ACC112 (cell line): ENCODE data around the gene ABCA10.

Source experiments
- H2AFZ ChIP-seq: fragments of 200-600 bp; sonication (generic); one replicate; pipeline ENCODE4 v1.6.0; 2017; ENCODE audit warnings: antibody characterized with exemption, low read length; ENCODE audit not compliant: unreplicated experiment
- H3K27ac ChIP-seq: fragments of 200-600 bp; sonication (generic); 2 replicates; pipeline ENCODE4 v1.5.1; 2014; ENCODE audit warnings: low read depth, mild to moderate bottlenecking, antibody characterized with exemption, low read length, moderate library complexity
- H3K27me3 ChIP-seq: fragments of 200-600 bp; sonication (generic); 2 replicates; pipeline ENCODE4 v1.6.1; 2014; ENCODE audit warnings: mild to moderate bottlenecking, antibody characterized with exemption, low read length, moderate library complexity, mixed read lengths; ENCODE audit not compliant: insufficient read depth
- H3K36me3 ChIP-seq: fragments of 200-600 bp; sonication (generic); 2 replicates; pipeline ENCODE4 v1.6.1; 2016; ENCODE audit warnings: mild to moderate bottlenecking, antibody characterized with exemption, low read length, moderate library complexity, mixed read lengths; ENCODE audit not compliant: insufficient read depth
- H3K4me1 ChIP-seq: fragments of 200-600 bp; sonication (generic); one replicate; pipeline ENCODE4 v1.6.1; 2016; ENCODE audit warnings: low read length, mixed read lengths; ENCODE audit not compliant: insufficient read depth, unreplicated experiment, control insufficient read depth
- H3K4me3 ChIP-seq: fragments of 200-600 bp; sonication (generic); 2 replicates; pipeline ENCODE4 v1.5.1; 2014; ENCODE audit warnings: mild to moderate bottlenecking, low read depth, low read length
- H3K79me2 ChIP-seq: fragments of 200-600 bp; sonication (generic); one replicate; pipeline ENCODE4 v1.6.0; 2016; ENCODE audit warnings: low read length; ENCODE audit not compliant: control insufficient read depth, unreplicated experiment, insufficient read depth

Gene ABCA10

DNA sequence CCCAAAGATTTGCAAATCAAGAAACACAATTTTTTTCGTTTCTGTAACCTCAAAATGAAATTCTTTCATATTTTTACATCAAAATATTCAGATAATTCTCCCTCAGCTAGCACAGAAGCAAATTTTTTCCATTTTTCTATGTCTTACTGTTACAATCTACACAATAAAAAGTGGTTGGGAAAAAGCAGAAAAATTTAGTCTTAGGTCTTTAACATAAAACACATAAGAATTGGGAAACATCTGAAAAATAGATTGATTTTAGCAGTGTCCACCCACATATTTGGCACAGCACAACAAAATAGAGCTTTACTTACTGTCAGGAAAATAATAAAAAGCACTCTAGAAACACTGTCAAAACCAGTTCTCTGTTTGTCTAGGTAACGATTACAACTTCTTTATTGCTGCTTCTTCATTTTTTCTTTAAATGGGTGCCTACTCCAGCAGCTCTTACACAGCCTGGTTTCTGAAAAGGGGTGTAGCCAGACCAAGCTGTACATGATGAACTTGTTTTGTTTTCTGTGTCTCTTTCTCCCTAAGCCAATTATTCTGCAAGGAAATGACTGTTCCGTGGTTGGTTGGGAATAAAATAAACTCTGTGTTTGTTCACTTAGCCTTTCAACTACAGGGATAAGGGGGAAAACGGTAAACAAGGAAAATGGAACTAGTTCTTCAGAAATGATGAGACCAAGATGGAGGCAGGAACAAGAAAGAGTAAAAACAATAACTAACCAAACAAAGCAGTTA, 87.0 kb downstream of the ABCA10 start, which contains the start of gene ABCA6:
ABCA6 (minus strand) TSS at position 465 of the 744 bp plus-strand sequence. CDS start 1,192 bp downstream, outside the sequence.
- Histone ChIP-seq H3K27ac (peak within 1 kb of the TSS; percentile 70), H2AFZ (peak within 1 kb of the TSS; percentile 80), H3K27me3 (no peaks in the 10 kb centered on the region), H3K79me2 (no peaks in the 10 kb centered on the region), H3K4me3 (peak within 1 kb of the TSS; percentile 73), H3K36me3 (peaks cover 4% of the 10 kb centered on the region), H3K4me1 (peaks cover 23% of the 10 kb centered on the region)

DNA sequence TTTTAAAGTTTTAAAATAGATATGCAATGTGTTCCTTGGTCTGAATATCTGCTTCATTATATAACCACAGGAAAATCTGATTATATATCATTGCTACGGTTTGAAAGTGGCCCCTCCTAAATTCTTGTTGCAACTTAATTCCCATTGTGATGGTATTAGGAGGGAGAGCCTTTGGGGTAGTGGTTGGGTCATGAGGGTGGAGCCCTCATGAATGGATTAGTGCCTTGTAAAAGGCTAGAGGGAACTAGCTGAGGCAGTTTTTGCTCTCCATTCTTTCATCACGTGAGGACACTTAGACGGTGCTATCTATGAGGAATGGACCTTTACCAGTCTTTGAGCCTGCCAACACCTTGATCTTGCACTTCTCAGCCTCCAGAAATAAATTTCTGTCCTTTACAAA, 94.5 kb downstream of the ABCA10 start:
- no peaks in the 10 kb centered on the region for H3K79me2 ChIP-seq
- no peak overlapping the region for H3K4me3 ChIP-seq
- H2AFZ ChIP-seq: no peak overlapping the region
- H3K27me3 ChIP-seq: no peaks in the 10 kb centered on the region
- H3K27ac ChIP-seq: no peak overlapping the region
- H3K4me1 ChIP-seq: no peaks in the 10 kb centered on the region
- H3K36me3 ChIP-seq: peaks cover 18% of the 10 kb centered on the region

DNA sequence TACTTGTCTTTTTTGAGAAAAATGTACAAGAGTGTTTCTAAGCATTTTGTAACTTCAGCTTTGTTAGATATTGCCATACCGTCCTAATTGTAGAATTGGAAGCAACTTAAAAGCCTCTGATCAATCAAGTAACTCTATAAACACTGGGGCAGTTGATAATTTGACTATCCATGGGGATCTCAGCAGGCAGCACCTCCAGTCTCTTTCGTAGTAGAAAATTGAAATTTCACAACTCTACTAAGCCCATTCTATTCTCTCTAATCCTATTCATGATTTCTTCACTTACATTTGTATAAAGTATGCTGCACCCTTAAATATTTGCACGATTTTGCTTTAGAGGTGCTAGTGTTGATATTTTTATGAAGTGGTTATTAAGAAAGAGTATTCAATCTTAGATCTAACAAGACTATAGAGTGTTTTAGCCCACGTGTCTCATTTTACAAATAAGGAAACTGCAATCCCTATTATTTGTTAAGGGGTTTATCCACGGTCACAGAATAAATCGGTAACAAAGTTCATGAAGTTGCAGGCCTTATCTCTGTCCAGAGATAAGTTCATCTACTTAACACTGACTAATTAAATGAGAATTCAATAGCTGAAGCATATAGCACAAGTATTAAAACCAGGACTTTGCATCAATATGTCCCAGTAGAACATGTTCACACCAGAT, 97.9 kb downstream of the ABCA10 start:
- Histone ChIP-seq H3K36me3 (peaks cover 7% of the 10 kb centered on the region), H3K79me2 (no peaks in the 10 kb centered on the region), H3K27ac (no peak overlapping the region), H2AFZ (no peak overlapping the region), H3K4me3 (no peak overlapping the region), H3K4me1 (no peaks in the 10 kb centered on the region), H3K27me3 (no peaks in the 10 kb centered on the region)

DNA sequence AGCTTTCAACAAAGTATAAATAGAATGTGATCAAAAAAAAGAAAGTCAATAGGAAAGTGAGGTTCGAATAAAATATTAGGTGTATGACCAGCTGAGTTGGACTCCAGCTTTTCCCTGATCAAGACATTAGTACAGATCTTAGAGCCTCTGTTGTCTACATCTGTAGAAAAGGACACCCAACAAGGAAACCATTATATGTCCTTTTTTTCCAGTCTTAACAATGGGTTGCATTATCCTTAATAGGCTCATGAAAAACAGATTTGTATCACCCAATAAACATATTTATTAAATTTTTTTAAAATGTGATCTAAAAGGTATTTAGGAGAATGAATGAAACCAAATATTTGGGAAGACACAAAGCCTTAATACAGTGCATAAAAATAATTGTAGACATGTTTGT, 105.0 kb downstream of the ABCA10 start:
- no peak overlapping the region for H3K4me3 ChIP-seq

DNA sequence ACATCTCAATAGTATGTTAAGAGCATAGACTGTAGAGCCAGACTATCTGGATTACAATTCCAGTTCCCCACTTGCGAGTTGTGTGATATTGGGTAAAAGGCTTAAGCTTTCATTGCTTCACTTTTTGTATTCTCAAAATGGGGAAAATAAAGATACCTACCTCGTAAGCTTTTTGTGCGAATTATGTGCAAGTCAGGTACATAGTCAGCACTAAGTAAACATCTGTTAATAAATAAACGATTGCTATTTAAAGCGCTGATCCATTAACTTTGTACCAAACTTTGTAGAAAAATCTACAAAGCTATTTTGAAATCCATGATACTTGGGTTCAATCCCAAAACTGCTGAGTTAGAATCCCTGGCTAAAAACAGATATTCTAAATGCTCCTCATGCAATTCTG, 106.6 kb downstream of the ABCA10 start:
- H3K27ac ChIP-seq: no peak overlapping the region
- no peaks in the 10 kb centered on the region for H3K27me3 ChIP-seq
- no peak overlapping the region for H3K4me3 ChIP-seq
- no peak overlapping the region for H2AFZ ChIP-seq
- no peaks in the 10 kb centered on the region; the same call in 1 of the 2 replicates for H3K36me3 ChIP-seq
- no peaks in the 10 kb centered on the region for H3K4me1 ChIP-seq
- H3K79me2 ChIP-seq: no peaks in the 10 kb centered on the region

More for the DNA sequence above, 105.0 kb downstream of the ABCA10 start:
- no peak overlapping the region for H3K27ac ChIP-seq
- no peak overlapping the region for H2AFZ ChIP-seq
- H3K27me3 ChIP-seq: no peaks in the 10 kb centered on the region
- no peaks in the 10 kb centered on the region for H3K79me2 ChIP-seq
- no peaks in the 10 kb centered on the region; the same call in 1 of the 2 replicates for H3K36me3 ChIP-seq
- H3K4me1 ChIP-seq: no peaks in the 10 kb centered on the region

DNA sequence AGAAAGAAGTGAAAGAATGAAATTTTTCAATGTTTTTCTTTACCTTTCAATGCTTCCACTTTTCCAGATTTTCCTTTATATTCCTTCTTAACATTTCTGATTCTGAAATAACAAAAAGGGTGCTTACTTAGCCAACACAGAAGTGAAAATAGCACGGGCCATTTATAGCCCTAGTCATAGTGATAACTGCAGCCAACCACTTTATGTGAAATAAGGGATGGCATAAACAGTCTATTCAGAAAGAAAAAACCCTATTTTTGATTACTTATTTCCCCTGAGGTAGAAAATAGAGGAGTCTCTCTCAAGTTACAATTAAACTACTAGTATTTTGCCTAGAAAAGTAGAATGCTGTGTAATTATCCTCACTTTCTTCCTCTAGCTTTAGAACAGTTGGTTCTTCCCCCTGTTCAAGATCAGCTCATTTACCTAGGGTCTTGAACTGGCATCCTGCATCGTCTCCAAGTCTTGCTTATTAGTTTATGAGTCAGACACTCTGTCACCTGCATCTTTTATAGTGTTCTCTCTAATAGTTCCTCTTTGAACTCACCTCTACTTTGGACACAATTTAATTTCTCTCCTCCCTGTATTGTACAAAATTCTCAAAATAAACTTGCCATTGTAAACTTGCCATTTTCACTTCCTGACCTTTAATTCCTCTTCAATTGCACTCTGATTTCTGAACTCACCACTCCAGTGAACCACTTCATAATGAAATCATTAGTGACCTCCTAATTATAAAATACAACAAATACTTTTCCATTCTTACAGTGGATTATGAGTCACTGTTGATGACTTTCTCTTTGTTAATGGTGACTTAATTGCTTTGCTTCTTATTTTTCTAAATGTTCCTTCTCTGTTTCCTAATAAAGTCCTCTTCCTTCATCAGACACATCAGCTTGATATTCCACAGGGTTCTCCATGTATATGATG, 110.5 kb downstream of the ABCA10 start:
- no peaks in the 10 kb centered on the region for H3K79me2 ChIP-seq
- no peaks in the 10 kb centered on the region for H3K27me3 ChIP-seq
- H3K4me3 ChIP-seq: no peak overlapping the region
- H3K27ac ChIP-seq: no peak overlapping the region
- H2AFZ ChIP-seq: no peak overlapping the region
- no peaks in the 10 kb centered on the region for H3K4me1 ChIP-seq
- peaks cover 3% of the 10 kb centered on the region; the same call in 1 of the 2 replicates for H3K36me3 ChIP-seq

DNA sequence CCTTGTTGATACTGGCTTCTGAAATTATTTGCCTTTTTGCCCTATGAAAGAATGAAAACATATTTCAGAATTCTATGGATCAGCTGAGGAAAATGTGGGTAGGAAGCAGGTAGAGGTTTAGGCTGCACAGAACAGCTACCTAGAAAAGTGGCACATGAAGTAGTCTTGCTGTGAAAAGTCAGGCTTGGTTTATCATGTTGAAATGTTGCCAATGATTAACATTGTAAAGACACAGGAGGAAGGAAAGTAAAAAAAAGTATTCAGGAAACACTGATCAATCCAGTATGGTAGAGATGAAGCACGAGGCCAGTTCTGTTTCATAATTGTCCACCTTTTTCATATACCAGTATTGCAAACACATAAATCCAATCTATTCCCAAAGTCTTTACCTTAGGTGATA, 116.8 kb downstream of the ABCA10 start:
- Histone ChIP-seq H3K4me1 (no peaks in the 10 kb centered on the region), H2AFZ (no peak overlapping the region), H3K4me3 (no peak overlapping the region), H3K79me2 (no peaks in the 10 kb centered on the region), H3K27ac (no peak overlapping the region), H3K36me3 (peaks cover 3% of the 10 kb centered on the region; the same call in 1 of the 2 replicates), H3K27me3 (no peaks in the 10 kb centered on the region)

DNA sequence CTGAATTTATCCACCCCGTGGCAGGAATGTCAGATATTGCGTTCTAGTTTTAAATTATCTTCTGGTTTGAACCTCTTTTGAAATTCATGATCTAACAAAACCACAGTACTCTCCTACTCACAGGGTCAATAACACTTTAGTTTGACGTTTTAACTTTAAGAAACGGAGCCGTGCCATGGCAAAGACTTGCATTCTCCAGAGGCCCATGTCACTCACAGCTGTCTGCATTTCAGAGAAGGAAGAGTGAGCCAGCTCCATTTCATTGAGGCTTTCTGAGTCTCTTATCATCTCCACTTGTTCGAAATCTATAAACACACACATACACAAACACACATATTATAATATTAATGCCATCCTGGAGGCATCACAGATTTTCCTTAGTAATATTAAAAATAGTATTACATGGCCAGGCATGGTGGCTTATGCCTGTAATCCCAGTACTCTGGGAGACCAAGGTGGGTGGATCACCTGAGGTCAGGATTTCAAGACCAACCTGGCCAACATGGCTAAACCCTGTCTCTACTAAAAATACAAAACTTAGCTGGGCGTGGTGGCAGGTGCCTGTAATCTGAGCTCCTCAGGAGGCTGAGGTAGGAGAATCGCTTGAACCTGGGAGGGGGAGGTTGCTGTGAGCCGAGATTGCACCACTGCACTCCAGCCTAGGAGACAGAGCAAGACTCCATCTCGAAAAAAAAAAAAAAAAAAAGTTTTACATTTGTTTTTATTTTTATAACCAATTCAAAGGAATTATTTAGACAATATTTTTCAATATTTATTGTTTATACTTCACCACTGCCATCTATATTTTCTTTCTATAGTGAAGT, 122.5 kb downstream of the ABCA10 start:
- Histone ChIP-seq H3K4me3 (no peak overlapping the region), H3K27me3 (no peaks in the 10 kb centered on the region), H3K79me2 (no peaks in the 10 kb centered on the region), H3K4me1 (no peaks in the 10 kb centered on the region), H3K27ac (no peak overlapping the region), H3K36me3 (no peaks in the 10 kb centered on the region), H2AFZ (no peak overlapping the region)

DNA sequence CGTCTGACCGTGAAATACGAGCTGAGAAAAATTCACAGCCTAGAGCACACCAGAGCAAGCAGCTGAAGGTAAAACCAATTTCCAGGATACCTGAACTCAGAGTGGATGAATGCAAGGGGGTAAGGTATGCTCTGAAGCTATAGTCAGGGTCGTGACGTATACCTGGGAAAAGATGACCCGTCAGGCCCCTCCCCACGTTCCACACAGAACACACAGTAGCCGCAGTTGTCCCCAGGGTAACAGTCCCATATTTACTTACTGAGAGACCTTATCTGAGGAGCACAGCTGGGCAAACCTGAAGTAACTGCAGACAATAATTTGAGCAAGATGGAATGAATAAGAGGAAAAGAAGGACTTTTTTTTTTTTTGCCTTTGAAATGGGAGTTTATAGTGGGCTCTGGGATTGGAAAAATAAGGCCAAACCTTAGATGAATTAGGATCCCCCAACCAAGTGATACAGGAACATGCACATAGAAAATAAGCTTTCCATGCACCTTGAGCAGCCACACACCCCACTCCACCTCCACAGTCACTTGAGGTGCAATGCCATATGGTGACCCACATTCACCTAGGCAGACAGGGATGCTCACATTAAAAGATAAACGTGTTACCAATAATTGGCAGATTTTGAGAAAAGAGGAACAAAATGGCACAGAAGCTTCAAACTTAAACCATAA, 124.9 kb downstream of the ABCA10 start:
- H3K79me2 ChIP-seq: no peaks in the 10 kb centered on the region
- H3K36me3 ChIP-seq: no peaks in the 10 kb centered on the region
- no peaks in the 10 kb centered on the region for H3K4me1 ChIP-seq
- H2AFZ ChIP-seq: no peak overlapping the region
- H3K4me3 ChIP-seq: no peak overlapping the region
- no peaks in the 10 kb centered on the region for H3K27me3 ChIP-seq
- no peak overlapping the region for H3K27ac ChIP-seq
